SK-N-SH (cell line): ENCODE data around the gene HMGXB3. TPM values are rescaled to one million over a fixed set of nuclear protein-coding genes. Genes with fewer than 3 reads are reported as not detected.

Source experiments
- CTCF ChIA-PET: fragments of 300-600, 350-600 bp; formaldehyde crosslinking; extraction: SDS; loops from one replicate; lab custom pipeline; 2021; lab: Yijun Ruan, JAX
- POLR2A ChIA-PET: fragments of 350-600 bp; sonication (Branson Sonifier 250); formaldehyde crosslinking; extraction: SDS; loops from one replicate; lab custom pipeline; 2020; ENCODE audit warnings: antibody characterized with exemption, inconsistent platforms; lab: Yijun Ruan, JAX
- DNase-seq: peaks from one replicate; pipeline ENCODE4 v3.0.0; 2012
- H2AFZ ChIP-seq: fragments of 200-600 bp; sonication (generic); 2 replicates; pipeline ENCODE4 v1.8.1; 2016; ENCODE audit warnings: antibody characterized with exemption, mild to moderate bottlenecking, low read depth
- H3F3A ChIP-seq: fragments of 200-600 bp; sonication (generic); replicated peaks from 2 replicates; pipeline ENCODE3; 2016; ENCODE audit warnings: antibody characterized with exemption, mild to moderate bottlenecking; ENCODE audit not compliant: insufficient read depth
- H3K27ac ChIP-seq, 2 experiments: fragments of 200-500 bp in 1 of 2; fragments of 200-600 bp in 1 of 2; sonication (Bioruptor generic) in 1 of 2; sonication (generic), shearing (Covaris generic) in 1 of 2; 2 replicates each; pipeline versions ENCODE4 v1.5.1 to v1.6.1; 2014 to 2016; ENCODE audit warnings: low read depth in 2 of 2, inconsistent platforms in 1 of 2, low read length in 1 of 2, mild to moderate bottlenecking in 1 of 2, mixed read lengths in 1 of 2
- H3K27me3 ChIP-seq: fragments of 200-600 bp; sonication (generic), shearing (Covaris generic); 2 replicates; pipeline ENCODE4 v1.6.1; 2016; ENCODE audit warnings: mixed run types; ENCODE audit not compliant: insufficient read depth
- H3K36me3 ChIP-seq, 2 experiments: fragments of 200-500 bp in 1 of 2; fragments of 200-600 bp in 1 of 2; sonication (Bioruptor generic) in 1 of 2; sonication (generic) in 1 of 2; replicated peaks in 1 of 2; 2 replicates each; pipeline versions ENCODE3 to v1.5.1; 2014 to 2016; ENCODE audit warnings: low read length in 1 of 2, mild to moderate bottlenecking in 1 of 2; ENCODE audit not compliant: insufficient read depth in 2 of 2, control insufficient read depth in 1 of 2
- H3K4me1 ChIP-seq, 2 experiments: fragments of 200-500 bp in 1 of 2; fragments of 200-600 bp in 1 of 2; sonication (Bioruptor generic) in 1 of 2; sonication (generic), shearing (Covaris generic) in 1 of 2; 2 replicates each; pipeline versions ENCODE4 v1.5.1 to v1.6.1; 2014 to 2016; ENCODE audit warnings: low read depth in 1 of 2, low read length in 1 of 2, mixed run types in 1 of 2; ENCODE audit not compliant: insufficient read depth in 2 of 2, control insufficient read depth in 1 of 2
- H3K4me2 ChIP-seq: fragments of 200-600 bp; sonication (generic), shearing (Covaris generic); 2 replicates; pipeline ENCODE4 v1.6.1; 2017; ENCODE audit warnings: mixed run types
- H3K4me3 ChIP-seq, 2 experiments: fragments of 200-500 bp in 1 of 2; fragments of 200-600 bp in 1 of 2; sonication (Bioruptor generic) in 1 of 2; sonication (generic), shearing (Covaris generic) in 1 of 2; 2 replicates each; pipeline versions ENCODE4 v1.5.1 to v1.8.1; 2014 to 2016; ENCODE audit warnings: low read depth in 2 of 2, inconsistent platforms in 1 of 2, low read length in 1 of 2, mild to moderate bottlenecking in 1 of 2, mixed read lengths in 1 of 2, moderate library complexity in 1 of 2
- H3K79me2 ChIP-seq: fragments of 200-600 bp; sonication (generic); 2 replicates; pipeline ENCODE4 v1.8.1; 2017; ENCODE audit warnings: mild to moderate bottlenecking; ENCODE audit not compliant: insufficient read depth
- H3K9ac ChIP-seq: fragments of 200-600 bp; sonication (generic); 2 replicates; pipeline ENCODE4 v1.6.1; 2017; ENCODE audit warnings: mixed run types
- H3K9me2 ChIP-seq: fragments of 200-600 bp; sonication (generic); 2 replicates; pipeline ENCODE4 v1.6.1; 2017; ENCODE audit warnings: mixed run types
- H3K9me3 ChIP-seq: fragments of 200-600 bp; sonication (generic); 2 replicates; pipeline ENCODE4 v1.6.1; 2017; ENCODE audit warnings: mixed run types, mild to moderate bottlenecking, moderate library complexity
- H4K20me1 ChIP-seq: fragments of 200-600 bp; sonication (generic); 2 replicates; pipeline ENCODE4 v1.6.1; 2017; ENCODE audit warnings: mild to moderate bottlenecking, mixed run types; ENCODE audit not compliant: insufficient read depth
- EP300 ChIP-seq, 2 experiments: IDR thresholded peaks; 2 replicates each; pipeline versions ENCODE4 v1.4.0 to v1.6.1; 2012; ENCODE audit warnings: borderline replicate concordance in 1 of 2, low read depth in 1 of 2, low read length in 1 of 2
- EZH2phosphoT487 ChIP-seq: fragments of 200-600 bp; sonication (generic); IDR thresholded peaks from 2 replicates; pipeline ENCODE4 v1.6.1; 2017; ENCODE audit warnings: low read depth, mixed run types, mild to moderate bottlenecking, antibody characterized with exemption, moderate library complexity, borderline replicate concordance
- FOSL2 ChIP-seq: IDR thresholded peaks from 2 replicates; pipeline ENCODE4 v1.4.0; 2012; ENCODE audit warnings: low read depth, mild to moderate bottlenecking, moderate library complexity, borderline replicate concordance
- GABPA ChIP-seq: IDR thresholded peaks from 2 replicates; pipeline ENCODE4 v1.4.0; 2012; ENCODE audit warnings: low read depth, mild to moderate bottlenecking
- JUND ChIP-seq: IDR thresholded peaks from 2 replicates; pipeline ENCODE4 v1.4.0; 2012
- MAX ChIP-seq: IDR thresholded peaks from 2 replicates; pipeline ENCODE4 v1.4.0; 2012; ENCODE audit warnings: low read depth
- MXI1 ChIP-seq: IDR thresholded peaks from 2 replicates; pipeline ENCODE4 v1.6.1; 2012; ENCODE audit warnings: mild to moderate bottlenecking, low read depth, low read length, improper control_type of control experiment
- NFIC ChIP-seq: IDR thresholded peaks from 2 replicates; pipeline ENCODE4 v1.4.0; 2012; ENCODE audit warnings: borderline replicate concordance
- NRF1 ChIP-seq: IDR thresholded peaks from 2 replicates; pipeline ENCODE4 v1.6.1; 2012; ENCODE audit warnings: low read depth, mild to moderate bottlenecking, low read length
- RAD21 ChIP-seq: IDR thresholded peaks from 2 replicates; pipeline ENCODE4 v1.6.1; 2012; ENCODE audit warnings: mild to moderate bottlenecking, low read length
- RCOR1 ChIP-seq: fragments of 150-350 bp; IDR thresholded peaks from 2 replicates; pipeline ENCODE4 v1.6.1; 2017; ENCODE audit warnings: antibody characterized with exemption, low read length
- RFX5 ChIP-seq: IDR thresholded peaks from 2 replicates; pipeline ENCODE4 v1.6.1; 2012; ENCODE audit warnings: mild to moderate bottlenecking, improper control_type of control experiment, low read length
- WGBS: methylation state at CpG from one replicate; pipeline ENCODE4 v1.1.6; 2017; ENCODE audit warnings: low lambda C conversion rate; 5-methylcytosine and 5-hydroxymethylcytosine counted together
- polyA plus RNA-seq, 3 experiments: library from polyadenylated mRNA; depleted of rRNA; stranded (reverse); fragments of >200 nt; gene quantifications; 2 replicates each; pipeline ENCODE4 v1.2.3, GENCODE V29; 2012
- TF ChIP-seq, protein P1 (sequence below): IDR thresholded peaks from 2 replicates; pipeline ENCODE4; 2012
- TF ChIP-seq, protein P2 (sequence below): IDR thresholded peaks from 2 replicates; pipeline ENCODE4 v1.4.0; 2012; ENCODE audit warnings: low read depth, borderline replicate concordance

Gene HMGXB3
- polyA plus RNA-seq, 1 of the 3 experiments (the other 2 are of a cell fraction) = 28.8 TPM

DNA sequence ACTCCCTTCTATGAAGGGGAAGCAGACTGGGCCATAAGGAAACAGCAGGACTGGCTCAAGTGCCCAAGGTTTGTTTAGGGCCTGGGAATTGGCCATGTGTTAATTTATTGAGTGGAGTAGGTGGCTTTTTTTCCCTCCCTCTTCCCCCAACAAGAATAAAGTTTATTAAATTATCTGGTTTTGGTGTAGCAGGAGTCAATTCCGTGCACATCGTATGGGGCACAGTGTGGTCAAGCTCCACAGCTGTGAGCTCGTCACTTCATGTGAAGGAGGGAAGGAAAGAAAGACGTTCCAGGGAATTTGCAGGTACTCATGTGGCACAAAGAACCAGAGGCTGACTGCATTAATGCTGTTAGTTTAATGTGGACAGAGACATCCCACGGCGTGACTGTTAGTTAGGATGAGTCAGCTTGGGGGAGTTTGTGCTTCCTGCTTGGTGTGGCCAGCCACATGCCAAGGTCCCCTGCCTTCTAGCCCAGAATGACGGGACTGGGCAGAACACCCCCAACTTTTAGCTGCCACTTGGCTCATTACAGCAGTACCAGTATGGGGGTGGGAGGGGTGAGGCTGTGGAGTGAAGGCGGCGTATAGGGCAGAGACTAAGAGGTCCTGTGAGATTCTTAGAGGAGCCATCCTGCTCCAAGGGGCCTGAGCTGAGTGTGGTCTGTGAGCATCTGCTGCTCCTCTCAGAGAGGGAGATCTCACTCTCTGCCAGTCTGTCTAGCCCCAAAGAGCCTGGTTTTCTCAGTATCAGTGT, 52.6 kb downstream of the HMGXB3 start (continued):
- TF ChIP-seq JUND (peak; percentile 66; the same call in 1 of the 2 replicates), EZH2phosphoT487 (no peak), MXI1 (no peak), RCOR1 (no peak), GABPA (no peak), RAD21 (no peak), NFIC (no peak), NRF1 (no peak)
- TF ChIP-seq, protein P1, sequence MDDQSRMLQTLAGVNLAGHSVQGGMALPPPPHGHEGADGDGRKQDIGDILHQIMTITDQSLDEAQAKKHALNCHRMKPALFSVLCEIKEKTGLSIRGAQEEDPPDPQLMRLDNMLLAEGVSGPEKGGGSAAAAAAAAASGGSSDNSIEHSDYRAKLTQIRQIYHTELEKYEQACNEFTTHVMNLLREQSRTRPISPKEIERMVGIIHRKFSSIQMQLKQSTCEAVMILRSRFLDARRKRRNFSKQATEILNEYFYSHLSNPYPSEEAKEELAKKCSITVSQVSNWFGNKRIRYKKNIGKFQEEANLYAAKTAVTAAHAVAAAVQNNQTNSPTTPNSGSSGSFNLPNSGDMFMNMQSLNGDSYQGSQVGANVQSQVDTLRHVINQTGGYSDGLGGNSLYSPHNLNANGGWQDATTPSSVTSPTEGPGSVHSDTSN = 0 out of 2 replicates have a peak, but pooled peaks have one; percentile 28
- TF ChIP-seq, protein P2, sequence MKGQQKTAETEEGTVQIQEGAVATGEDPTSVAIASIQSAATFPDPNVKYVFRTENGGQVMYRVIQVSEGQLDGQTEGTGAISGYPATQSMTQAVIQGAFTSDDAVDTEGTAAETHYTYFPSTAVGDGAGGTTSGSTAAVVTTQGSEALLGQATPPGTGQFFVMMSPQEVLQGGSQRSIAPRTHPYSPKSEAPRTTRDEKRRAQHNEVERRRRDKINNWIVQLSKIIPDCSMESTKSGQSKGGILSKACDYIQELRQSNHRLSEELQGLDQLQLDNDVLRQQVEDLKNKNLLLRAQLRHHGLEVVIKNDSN = no peak
- TF ChIP-seq, all 33 proteins: peak for 6

- Histone ChIP-seq H3K79me2 (no peaks in the 10 kb centered on the region), H4K20me1 (no peaks in the 10 kb centered on the region), H3K4me3 (no peak overlapping the region), H3K36me3 (peaks cover 32 to 62% of the 10 kb centered on the region in 2 experiments), H3F3A (peaks cover 6% of the 10 kb centered on the region), H3K9ac (peak overlapping the region; percentile 24; the same call in 1 of the 2 replicates), H3K9me2 (no peaks in the 10 kb centered on the region), H3K27me3 (no peaks in the 10 kb centered on the region), H2AFZ (no peak overlapping the region), H3K4me2 (peak overlapping the region; percentile 29; the same call in 1 of the 2 replicates), H3K27ac (peak overlapping the region in 1 of 2 experiments; percentile 65; a peak in 2 of 4 replicates), H3K4me1 (peaks cover 4 to 13% of the 10 kb centered on the region in 2 experiments; a peak in 3 of 4 replicates), H3K9me3 (no peaks in the 10 kb centered on the region)
- ChIA-PET CTCF (no interaction called here), POLR2A (no interaction called here)
- DNase-seq = peak; percentile 6
- 93% methylated on average over 14 of the region's 14 CpGs for WGBS
- no peak for TF ChIP-seq RFX5
- TF ChIP-seq EP300 (IDR thresholded peaks at IDR 0.05; ENCODE audit: borderline replicate concordance in 1 of 2, low read depth in 1 of 2, low read length in 1 of 2) = no peak
- TF ChIP-seq FOSL2 = no peak
- no peak for TF ChIP-seq MAX
Measured at GRCh38 chr5:150053713-150054392, 53.3 kb downstream of the HMGXB3 start.
